BE2C (cell line): ENCODE measurements around the gene PNKP.

Experiments used
- DNase-seq: peaks from one replicate; pipeline ENCODE4 v3.0.0-alpha.2; 2020
- H3K27me3 ChIP-seq: fragments of 250-450 bp; sonication (Bioruptor Pico); 2 replicates; pipeline ENCODE4 v1.5.1; 2020; ENCODE audit warnings: mild to moderate bottlenecking
- H3K36me3 ChIP-seq: fragments of 250-450 bp; sonication (Bioruptor Pico); 2 replicates; pipeline ENCODE4 v1.5.1; 2020; ENCODE audit warnings: mild to moderate bottlenecking
- H3K4me1 ChIP-seq: fragments of 250-450 bp; sonication (Bioruptor Pico); 2 replicates; pipeline ENCODE4 v1.5.1; 2020
- H3K4me3 ChIP-seq: 2 replicates; pipeline ENCODE4 v1.5.1; 2011; ENCODE audit warnings: low read depth, low read length
- H3K9me3 ChIP-seq: fragments of 250-450 bp; sonication (Bioruptor Pico); 2 replicates; pipeline ENCODE4 v1.5.1; 2020
- CTCF ChIP-seq: IDR thresholded peaks from 2 replicates; pipeline ENCODE4 v1.5.1; 2012; ENCODE audit warnings: mild to moderate bottlenecking, low read depth, low read length

Gene PNKP

GRCh38 chr19:49910179-49910578 lies 42.8 kb upstream of the PNKP start:
- TF ChIP-seq CTCF = no peak
- Histone ChIP-seq H3K36me3 (peaks cover 87% of the 10 kb centered on the region), H3K4me3 (no peak overlapping the region)

GRCh38 chr19:49908480-49909420 lies 41.4 kb upstream of the PNKP start:
- Histone ChIP-seq H3K4me3 (no peak overlapping the region), H3K36me3 (peaks cover 75% of the 10 kb centered on the region), H3K27me3 (no peaks in the 10 kb centered on the region), H3K9me3 (no peaks in the 10 kb centered on the region), H3K4me1 (no peaks in the 10 kb centered on the region)
- DNase-seq = no peak
- TF ChIP-seq CTCF = no peak

More at GRCh38 chr19:49910179-49910578, 42.8 kb upstream of the PNKP start:
- no peak for DNase-seq
- H3K9me3 ChIP-seq = no peaks in the 10 kb centered on the region
- no peaks in the 10 kb centered on the region for H3K27me3 ChIP-seq
- H3K4me1 ChIP-seq = no peaks in the 10 kb centered on the region

GRCh38 chr19:49907745-49908446 lies 40.5 kb upstream of the PNKP start:
- no peak for DNase-seq
- Histone ChIP-seq H3K4me1 (no peaks in the 10 kb centered on the region), H3K36me3 (peaks cover 67% of the 10 kb centered on the region), H3K9me3 (no peaks in the 10 kb centered on the region), H3K4me3 (no peak overlapping the region), H3K27me3 (no peaks in the 10 kb centered on the region)
- no peak for TF ChIP-seq CTCF

DNA sequence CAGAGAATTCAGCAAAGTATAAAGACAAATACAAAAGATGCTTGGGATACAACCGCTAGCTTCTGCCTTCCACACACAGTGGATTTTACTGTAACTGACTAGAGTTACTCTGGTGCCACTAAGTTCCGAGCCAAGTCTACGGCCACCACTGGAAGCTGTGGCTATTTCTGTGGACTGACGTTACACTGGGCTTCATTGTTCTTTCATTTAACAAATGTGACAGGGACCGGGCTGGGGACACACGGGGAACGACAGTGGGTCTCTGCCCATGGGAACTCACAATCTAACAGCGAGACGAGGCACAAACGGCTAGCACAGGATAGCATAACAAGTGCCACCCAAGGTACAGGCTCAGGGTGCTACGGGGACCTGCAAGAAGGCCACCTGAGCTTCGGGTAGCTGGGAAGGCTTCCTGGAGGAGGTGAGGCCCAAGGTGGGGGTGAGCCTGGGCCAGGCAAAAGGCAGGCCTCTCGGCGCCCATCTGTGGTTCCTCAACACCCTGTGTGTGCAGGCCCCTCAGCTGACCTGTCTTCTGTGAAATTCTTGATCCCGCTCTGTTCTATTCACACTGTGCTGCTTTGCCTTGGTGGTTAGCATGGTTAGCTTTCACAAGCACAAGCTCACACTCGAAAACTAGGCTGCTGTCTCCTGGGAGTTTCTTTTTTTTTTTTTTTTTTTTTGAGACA lies 39.6 kb upstream of the PNKP start:
- no peaks in the 10 kb centered on the region for H3K4me1 ChIP-seq
- H3K27me3 ChIP-seq = no peaks in the 10 kb centered on the region
- no peak for TF ChIP-seq CTCF
- peaks cover 58% of the 10 kb centered on the region for H3K36me3 ChIP-seq
- no peaks in the 10 kb centered on the region for H3K9me3 ChIP-seq
- H3K4me3 ChIP-seq = no peak overlapping the region
- no peak for DNase-seq

DNA sequence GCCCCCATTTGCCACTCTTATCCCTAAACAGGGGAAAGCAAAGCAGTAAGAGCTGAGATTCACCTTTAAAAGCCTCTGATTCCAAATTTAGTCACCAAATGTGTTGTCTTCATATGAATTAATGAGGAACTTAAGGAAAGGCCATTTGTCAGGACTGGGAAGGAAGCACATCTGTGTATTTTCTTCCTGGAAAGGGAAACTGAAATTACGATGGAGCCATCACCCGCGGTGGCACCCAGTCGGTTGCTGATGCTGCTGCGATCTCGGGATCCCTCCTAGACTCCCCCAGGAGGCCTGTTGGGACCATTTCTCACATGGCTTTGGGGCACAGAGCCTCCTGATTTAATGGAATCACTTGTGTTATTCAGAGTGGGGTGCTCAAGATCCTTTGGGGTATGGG lies 36.8 kb upstream of the PNKP start:
- H3K9me3 ChIP-seq = no peaks in the 10 kb centered on the region
- no peaks in the 10 kb centered on the region for H3K4me1 ChIP-seq
- H3K4me3 ChIP-seq = no peak overlapping the region
- H3K36me3 ChIP-seq = peaks cover 32% of the 10 kb centered on the region
- no peak for TF ChIP-seq CTCF
- no peak for DNase-seq
- H3K27me3 ChIP-seq = no peaks in the 10 kb centered on the region
